Esophagus squamous epithelium (tissue), 5 donors: ENCODE results near the gene SPINK1. TPM values are rescaled to one million over a fixed set of nuclear protein-coding genes. Genes with fewer than 3 reads are reported as not detected.
"Not testable (repeated sequence)": the region's sequence is repeated elsewhere in the genome, so short reads cannot be mapped to it uniquely, and the experiment has no call there.

ENCODE experiments used
- DNase-seq: peaks from one replicate; lab custom pipeline; 2025; lab: John Stamatoyannopoulos, UW
- H3K27ac ChIP-seq, 4 donors: fragments of 200-600 bp; sonication (generic); one replicate each; pipeline ENCODE4 v1.5.1; 2016 to 2019; ENCODE audit warnings: mild to moderate bottlenecking in 1 of 4
- H3K27me3 ChIP-seq, 4 donors: fragments of 200-600 bp; sonication (generic); 1 replicate in 3 of 4; 2 replicates in 1 of 4; pipeline versions ENCODE4 v1.5.1 to v1.6.0; 2017 to 2021; ENCODE audit warnings: antibody characterized with exemption in 1 of 4
- H3K36me3 ChIP-seq, 3 donors: fragments of 200-600 bp; sonication (generic); one replicate each; pipeline ENCODE4 v1.5.1; 2016 to 2019
- H3K4me1 ChIP-seq, 3 donors: fragments of 200-600 bp; sonication (generic); one replicate each; pipeline ENCODE4 v1.5.1; 2017 to 2019
- H3K4me3 ChIP-seq, 4 donors: fragments of 200-600 bp; sonication (generic); 1 replicate in 3 of 4; 2 replicates in 1 of 4; pipeline ENCODE4 v1.5.1; 2016 to 2019; ENCODE audit warnings: mild to moderate bottlenecking in 2 of 4, moderate library complexity in 1 of 4
- H3K9me3 ChIP-seq, 3 donors: fragments of 200-600 bp; sonication (generic); one replicate each; pipeline ENCODE4 v1.5.1; 2016 to 2019
- CTCF ChIP-seq, 6 experiments: fragments of 450-650 bp in 4 of 6; fragments of 200-600 bp in 2 of 6; sonication (generic) in 2 of 6; IDR thresholded peaks; one replicate each; pipeline ENCODE4 v1.5.1; 2016 to 2019; ENCODE audit warnings: antibody characterized with exemption in 6 of 6, mild to moderate bottlenecking in 4 of 6, moderate library complexity in 4 of 6
- POLR2A ChIP-seq, 4 donors: fragments of 450-650 bp; IDR thresholded peaks; one replicate each; pipeline ENCODE4 v1.6.1; 2017; ENCODE audit warnings: antibody characterized with exemption in 4 of 4, mild to moderate bottlenecking in 4 of 4, moderate library complexity in 3 of 4
- WGBS, 2 donors: methylation state at CpG; one replicate each; pipeline ENCODE4 v1.1.5; 2018; 5-methylcytosine and 5-hydroxymethylcytosine counted together
- intact Hi-C: fragments of 100-400 bp; cut with DNase I; formaldehyde crosslinking; loops from one replicate; pipeline ENCODE4 v1.15.0; 2022
- total RNA-seq, 4 donors: library from RNA; depleted of rRNA; stranded (reverse); fragments of >200 nt; gene quantifications; one replicate each; pipeline ENCODE4 v1.1.0, GENCODE V29; 2016
- donor health status: DM: yes; HTN: yes; CAD: no.

SPINK1 gene
- total RNA-seq, 4 donors from 2014 or later, result not detected

DNA sequence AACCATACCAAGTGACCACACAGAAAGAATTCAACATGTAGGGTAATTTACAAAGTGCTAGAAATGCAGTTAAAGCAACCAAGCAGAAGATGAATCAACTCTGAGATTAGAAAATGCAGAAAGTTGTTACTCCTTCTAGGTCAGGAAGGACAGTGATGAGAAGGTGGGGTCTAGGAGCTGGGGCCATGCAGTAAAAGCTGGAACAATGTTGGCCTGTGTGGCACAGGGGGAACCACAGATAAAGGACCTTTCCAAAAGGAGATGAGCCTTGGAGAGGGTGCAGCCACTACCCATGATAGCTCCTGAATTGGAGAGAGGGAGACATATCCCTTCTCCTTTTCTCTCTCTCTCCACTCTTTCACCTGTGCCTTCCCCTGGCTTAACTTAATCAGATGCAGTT lies 44.7 kb upstream of the SPINK1 start:
- TF ChIP-seq CTCF (IDR thresholded peaks at IDR 0.05) (no peak), POLR2A (IDR thresholded peaks at IDR 0.05) (no peak)
- DNase-seq, result no peak
- Histone ChIP-seq H3K9me3 (no peaks in the 10 kb centered on the region), H3K4me1 (no peaks in the 10 kb centered on the region), H3K4me3 (no peak overlapping the region), H3K36me3 (no peaks in the 10 kb centered on the region), H3K27me3 (peaks cover 0 to 4% (median 0%) of the 10 kb centered on the region in 4 donors), H3K27ac (no peak overlapping the region)
- intact Hi-C loops, result no loop called here

DNA sequence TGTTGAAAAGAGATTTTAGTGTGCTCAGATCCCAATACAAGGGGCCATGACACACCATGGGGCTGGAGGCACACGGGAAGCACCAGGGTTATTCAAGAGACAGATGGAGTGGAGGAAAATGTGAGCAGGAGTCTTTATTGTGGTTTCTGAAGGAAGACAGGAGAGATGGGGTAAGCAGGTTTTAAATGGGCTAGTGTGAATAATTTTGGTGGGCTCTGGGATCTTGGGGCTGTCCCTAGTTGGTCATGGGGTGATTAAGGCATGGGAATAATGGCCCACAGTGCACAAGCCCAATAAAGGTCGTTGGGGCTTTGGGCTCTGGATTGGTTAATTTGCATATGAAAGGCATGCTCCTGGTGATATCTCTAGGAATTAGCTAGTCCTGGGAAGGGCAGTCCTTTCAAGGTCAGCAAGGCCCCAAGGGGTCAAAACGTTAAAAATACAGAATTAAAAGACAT lies 43.5 kb upstream of the SPINK1 start:
- no peak for DNase-seq
- H3K36me3 ChIP-seq, result no peaks in the 10 kb centered on the region
- no peak overlapping the region for H3K27ac ChIP-seq
- H3K27me3 ChIP-seq, result no peaks in the 10 kb centered on the region
- TF ChIP-seq CTCF (IDR thresholded peaks at IDR 0.05) (no peak), POLR2A (IDR thresholded peaks at IDR 0.05) (no peak)
- no peaks in the 10 kb centered on the region for H3K9me3 ChIP-seq
- intact Hi-C loops, result no loop called here
- H3K4me3 ChIP-seq, result no peak overlapping the region
- H3K4me1 ChIP-seq, result no peaks in the 10 kb centered on the region
- 41 to 44% methylated on average over 3 of the region's 3 CpGs for WGBS, 2 donors

- H3K27ac ChIP-seq, intact Hi-C loops, H3K27me3 ChIP-seq, H3K36me3 ChIP-seq, H3K4me1 ChIP-seq, H3K9me3 ChIP-seq, H3K4me3 ChIP-seq, DNase-seq: not testable (repeated sequence)
- WGBS, 2 donors, result 81 to 90% methylated on average over 2 to 3 of the region's 8 CpGs
These were observed 42.8 kb upstream of the SPINK1 start for GRCh38 chr5:147874118-147874875.

DNA sequence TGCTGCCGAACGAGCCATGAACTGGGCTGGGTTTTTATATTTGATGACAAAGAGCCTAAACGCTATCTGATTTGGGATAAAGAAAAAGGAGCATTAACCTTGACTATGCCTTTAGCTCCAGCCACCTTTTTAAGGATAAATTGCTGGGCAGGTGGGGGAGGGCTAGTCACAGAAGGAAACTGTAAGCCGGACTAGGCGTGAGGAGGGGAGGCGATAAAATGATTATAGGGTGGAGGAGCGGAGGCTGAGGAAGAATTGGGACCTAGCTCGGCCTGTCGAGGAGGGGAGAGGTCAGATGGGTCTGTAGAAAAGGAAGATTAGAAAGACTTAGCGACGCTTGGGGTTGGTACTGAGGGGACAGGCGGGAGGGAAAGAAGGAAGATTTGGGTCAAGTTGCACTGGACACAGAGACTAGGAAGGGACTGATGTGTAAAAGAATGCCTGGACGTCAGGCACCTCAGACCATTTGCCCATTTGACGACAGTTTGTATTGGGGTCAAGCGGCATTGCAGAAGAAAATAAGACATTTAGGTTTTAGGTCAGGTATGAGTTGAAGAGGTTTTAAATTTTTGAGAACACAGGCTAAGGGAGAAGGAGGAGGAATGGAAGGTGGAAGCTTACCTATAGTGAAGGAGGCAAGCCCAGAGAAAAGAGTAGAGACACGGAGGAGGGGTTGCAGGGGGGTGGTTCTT lies 41.4 kb upstream of the SPINK1 start:
- H3K36me3 ChIP-seq, H3K9me3 ChIP-seq, intact Hi-C loops, DNase-seq, H3K4me1 ChIP-seq, H3K4me3 ChIP-seq, H3K27ac ChIP-seq, H3K27me3 ChIP-seq: not testable (repeated sequence)
- WGBS, 2 donors, result 91 to 92% methylated on average over 16 of the region's 16 CpGs

GRCh38 chr5:147871980-147872549 lies 40.6 kb upstream of the SPINK1 start:
- H3K4me1 ChIP-seq, intact Hi-C loops, H3K36me3 ChIP-seq, H3K27ac ChIP-seq, H3K4me3 ChIP-seq, H3K9me3 ChIP-seq, H3K27me3 ChIP-seq, DNase-seq: not testable (repeated sequence)
- 91 to 92% methylated on average over 14 to 16 of the region's 18 CpGs for WGBS, 2 donors

GRCh38 chr5:147869892-147870291 lies 38.4 kb upstream of the SPINK1 start:
- intact Hi-C loops, H3K9me3 ChIP-seq, H3K4me1 ChIP-seq, DNase-seq, H3K4me3 ChIP-seq, H3K27ac ChIP-seq, H3K27me3 ChIP-seq, H3K36me3 ChIP-seq: not testable (repeated sequence)
- 73 to 74% methylated on average over 5 to 6 of the region's 6 CpGs for WGBS, 2 donors

DNA sequence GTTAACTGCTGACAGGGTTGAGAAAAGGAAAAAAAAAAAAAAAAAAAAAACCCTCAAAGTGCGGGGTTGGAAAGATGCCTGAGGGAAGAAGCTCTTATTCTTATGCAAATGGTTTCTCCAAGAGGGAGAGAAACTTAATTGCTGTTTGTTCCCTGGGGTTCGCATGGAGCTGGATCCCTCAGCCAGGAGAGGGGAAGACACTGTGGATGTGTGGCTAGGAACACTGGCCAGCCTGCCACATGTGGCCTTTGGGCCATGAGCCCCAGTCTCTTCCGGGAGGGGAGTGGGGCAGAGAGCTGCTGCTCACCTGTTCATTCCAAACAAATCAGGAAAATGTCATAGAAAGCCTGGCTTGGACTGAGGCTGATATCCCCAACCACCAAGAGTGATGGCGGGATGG lies 37.6 kb upstream of the SPINK1 start:
- no peak overlapping the region for H3K4me3 ChIP-seq
- H3K4me1 ChIP-seq, result peaks cover 0 to 18% (median 3%) of the 10 kb centered on the region in 3 donors
- H3K36me3 ChIP-seq, result no peaks in the 10 kb centered on the region
- DNase-seq, result no peak
- H3K27ac ChIP-seq, result no peak overlapping the region
- 20 to 22% methylated on average over 4 of the region's 4 CpGs for WGBS, 2 donors
- intact Hi-C loops, result no loop called here
- no peaks in the 10 kb centered on the region for H3K9me3 ChIP-seq
- H3K27me3 ChIP-seq, result no peaks in the 10 kb centered on the region
- TF ChIP-seq CTCF (IDR thresholded peaks at IDR 0.05), result no peak
- TF ChIP-seq POLR2A (IDR thresholded peaks at IDR 0.05), result no peak
